Hepatocyte (in vitro differentiated cells): ENCODE measurements around the gene MEG3.

Source experiments
- EZH2 ChIP-seq: fragments of 200-600 bp; sonication (generic); IDR thresholded peaks from 2 replicates; pipeline ENCODE4 v1.6.1; 2016; ENCODE audit warnings: antibody characterized with exemption, mild to moderate bottlenecking, borderline replicate concordance
- TF ChIP-seq, protein P1 (sequence below): fragments of 200-600 bp; sonication (generic); IDR thresholded peaks from 2 replicates; pipeline ENCODE4 v1.5.1; 2016; ENCODE audit warnings: antibody characterized with exemption, mild to moderate bottlenecking; ENCODE audit not compliant: poor library complexity

DNA sequence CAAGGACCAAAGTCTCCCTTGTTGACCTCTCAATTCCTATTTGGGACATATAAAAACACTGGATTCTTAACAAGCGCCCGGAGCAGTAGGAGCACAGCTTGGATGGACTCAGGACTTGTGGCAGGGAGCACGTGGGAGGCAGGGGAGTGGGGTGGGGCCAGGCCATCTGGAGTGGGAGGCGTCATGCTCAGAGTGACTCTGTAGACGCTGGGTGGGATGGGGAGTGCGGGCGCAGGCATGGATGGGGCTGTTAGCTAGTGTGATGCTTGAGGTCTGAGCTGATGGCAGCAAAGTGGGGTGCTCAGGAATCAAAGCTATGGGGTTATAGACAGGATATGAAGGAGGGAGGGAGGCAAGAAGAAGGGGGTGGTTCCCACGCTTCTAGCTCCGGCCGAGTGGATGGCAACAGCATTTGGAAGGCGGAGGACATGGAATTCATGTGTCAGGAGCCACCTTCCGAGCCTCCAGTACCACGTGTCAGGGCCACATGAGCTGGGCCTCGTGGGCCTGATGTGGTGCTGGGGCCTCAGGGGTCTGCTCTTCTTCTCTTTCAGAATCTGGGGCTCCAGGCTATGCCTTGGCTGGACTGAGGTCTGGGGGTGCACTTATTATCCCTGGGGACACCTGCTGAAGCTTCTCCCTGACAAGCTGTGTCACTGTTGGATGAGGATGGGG, 26.2 kb downstream of the MEG3 start:
- TF ChIP-seq, protein P1, sequence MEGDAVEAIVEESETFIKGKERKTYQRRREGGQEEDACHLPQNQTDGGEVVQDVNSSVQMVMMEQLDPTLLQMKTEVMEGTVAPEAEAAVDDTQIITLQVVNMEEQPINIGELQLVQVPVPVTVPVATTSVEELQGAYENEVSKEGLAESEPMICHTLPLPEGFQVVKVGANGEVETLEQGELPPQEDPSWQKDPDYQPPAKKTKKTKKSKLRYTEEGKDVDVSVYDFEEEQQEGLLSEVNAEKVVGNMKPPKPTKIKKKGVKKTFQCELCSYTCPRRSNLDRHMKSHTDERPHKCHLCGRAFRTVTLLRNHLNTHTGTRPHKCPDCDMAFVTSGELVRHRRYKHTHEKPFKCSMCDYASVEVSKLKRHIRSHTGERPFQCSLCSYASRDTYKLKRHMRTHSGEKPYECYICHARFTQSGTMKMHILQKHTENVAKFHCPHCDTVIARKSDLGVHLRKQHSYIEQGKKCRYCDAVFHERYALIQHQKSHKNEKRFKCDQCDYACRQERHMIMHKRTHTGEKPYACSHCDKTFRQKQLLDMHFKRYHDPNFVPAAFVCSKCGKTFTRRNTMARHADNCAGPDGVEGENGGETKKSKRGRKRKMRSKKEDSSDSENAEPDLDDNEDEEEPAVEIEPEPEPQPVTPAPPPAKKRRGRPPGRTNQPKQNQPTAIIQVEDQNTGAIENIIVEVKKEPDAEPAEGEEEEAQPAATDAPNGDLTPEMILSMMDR, result no peak
- no peak for TF ChIP-seq EZH2
